ENCODE measurements around the gene C10orf67.
"Not testable (repeated sequence)": the region's sequence is repeated elsewhere in the genome, so short reads cannot be mapped to it uniquely, and the experiment has no call there.

The C10orf67 gene

DNA sequence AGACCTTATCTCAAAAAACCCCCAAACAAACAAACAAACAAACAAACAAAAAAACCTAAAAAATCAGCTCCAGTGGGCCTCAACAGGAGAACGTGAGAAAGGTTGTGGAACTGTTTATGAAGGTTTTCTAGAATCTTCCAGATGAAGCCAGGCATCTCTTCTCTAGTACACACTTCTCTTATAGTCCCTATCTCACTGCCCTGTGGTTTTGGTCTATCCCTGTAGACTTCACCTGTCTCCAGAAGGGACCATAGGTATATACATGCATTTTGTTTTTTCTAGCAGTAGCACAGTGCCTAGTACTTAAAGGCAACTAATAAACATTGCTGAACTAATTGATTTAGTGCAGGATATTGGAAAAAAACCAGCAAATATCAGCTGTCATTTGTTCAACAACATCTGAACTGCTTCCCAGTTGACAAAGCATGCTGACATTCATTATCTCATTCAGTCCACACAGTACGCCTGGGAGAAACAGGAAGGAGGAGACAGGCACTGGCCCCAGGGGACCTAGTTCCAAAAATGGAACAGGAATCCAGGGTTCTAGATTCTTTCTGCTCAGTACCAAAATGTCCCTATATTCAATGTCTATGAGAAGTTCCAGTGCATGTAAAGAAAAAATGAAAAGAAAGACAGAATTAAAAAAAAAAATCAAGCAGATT, 59.8 kb downstream of the C10orf67 start:
- DNase-seq, result no peak
- TF ChIP-seq POLR2A (IDR thresholded peaks at IDR 0.05; ENCODE audit: low read length), result no peak
- no peak for TF ChIP-seq GATA1 (IDR thresholded peaks at IDR 0.05; ENCODE audit: low read depth, low read length)

DNA sequence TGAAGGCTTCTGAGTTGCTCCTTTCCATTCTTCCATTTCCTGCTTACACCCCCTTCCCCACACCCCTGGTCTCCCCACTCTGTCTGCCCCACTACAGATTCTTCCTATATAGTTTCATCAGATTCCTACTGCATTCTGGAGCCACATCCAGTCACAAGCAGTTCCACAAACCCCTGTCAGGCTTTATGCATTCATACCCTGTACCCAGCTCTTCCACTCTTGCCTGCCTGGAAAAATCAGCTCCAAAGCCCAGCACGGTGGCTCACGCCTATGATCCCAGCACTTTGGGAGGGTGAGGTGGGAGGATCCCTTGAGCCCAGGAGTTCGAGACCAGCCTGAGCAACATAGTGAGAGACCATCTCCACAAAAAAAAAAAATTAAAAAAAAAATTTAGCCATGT, 60.4 kb downstream of the C10orf67 start:
- no peak for DNase-seq
- TF ChIP-seq POLR2A (IDR thresholded peaks at IDR 0.05; ENCODE audit: low read length) (no peak), GATA1 (IDR thresholded peaks at IDR 0.05; ENCODE audit: low read depth, low read length) (no peak)

DNA sequence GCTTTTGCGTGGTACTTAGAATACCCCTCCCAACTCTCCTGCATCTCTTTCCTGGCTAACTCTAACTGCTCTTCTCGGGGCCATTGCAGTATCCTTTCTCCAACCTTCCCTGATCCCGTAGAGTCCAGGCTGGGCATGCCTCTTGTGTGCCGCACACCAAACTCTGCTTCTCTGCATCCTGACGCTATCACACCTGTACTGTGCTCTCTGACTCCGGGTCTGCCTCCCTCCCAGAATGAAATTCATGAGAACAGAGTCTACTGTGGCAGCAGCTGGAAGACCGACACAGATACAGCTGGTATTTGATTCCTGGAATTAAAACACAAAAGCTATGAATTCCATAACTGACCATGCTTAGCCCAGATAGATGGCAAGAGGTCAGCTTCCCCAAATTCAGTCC, 60.9 kb downstream of the C10orf67 start:
- no peak for DNase-seq
- no peak for TF ChIP-seq GATA1 (IDR thresholded peaks at IDR 0.05; ENCODE audit: low read depth, low read length)
- no peak for TF ChIP-seq POLR2A (IDR thresholded peaks at IDR 0.05; ENCODE audit: low read length)

DNA sequence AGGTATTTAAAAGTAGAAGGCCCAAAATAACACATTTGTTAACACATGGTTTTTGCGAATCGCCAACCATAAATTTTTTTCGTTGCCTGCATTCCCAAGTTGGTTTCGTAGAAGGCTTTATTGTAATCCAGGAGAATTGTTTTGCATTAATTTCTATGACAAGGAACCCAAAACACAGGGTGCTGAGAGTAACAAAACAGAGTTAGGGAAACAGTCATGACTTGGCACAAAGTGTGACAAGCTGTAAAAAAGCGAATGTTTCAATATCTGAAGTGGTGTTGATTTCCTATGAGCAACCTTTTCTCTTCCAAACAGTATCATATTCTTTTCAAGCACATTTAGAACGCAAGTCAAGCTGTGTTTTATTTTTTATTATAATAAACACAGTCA, 63.6 kb downstream of the C10orf67 start:
- DNase-seq, result no peak
- no peak for TF ChIP-seq GATA1 (IDR thresholded peaks at IDR 0.05; ENCODE audit: low read depth, low read length)
- TF ChIP-seq POLR2A (IDR thresholded peaks at IDR 0.05; ENCODE audit: low read length), result no peak

DNA sequence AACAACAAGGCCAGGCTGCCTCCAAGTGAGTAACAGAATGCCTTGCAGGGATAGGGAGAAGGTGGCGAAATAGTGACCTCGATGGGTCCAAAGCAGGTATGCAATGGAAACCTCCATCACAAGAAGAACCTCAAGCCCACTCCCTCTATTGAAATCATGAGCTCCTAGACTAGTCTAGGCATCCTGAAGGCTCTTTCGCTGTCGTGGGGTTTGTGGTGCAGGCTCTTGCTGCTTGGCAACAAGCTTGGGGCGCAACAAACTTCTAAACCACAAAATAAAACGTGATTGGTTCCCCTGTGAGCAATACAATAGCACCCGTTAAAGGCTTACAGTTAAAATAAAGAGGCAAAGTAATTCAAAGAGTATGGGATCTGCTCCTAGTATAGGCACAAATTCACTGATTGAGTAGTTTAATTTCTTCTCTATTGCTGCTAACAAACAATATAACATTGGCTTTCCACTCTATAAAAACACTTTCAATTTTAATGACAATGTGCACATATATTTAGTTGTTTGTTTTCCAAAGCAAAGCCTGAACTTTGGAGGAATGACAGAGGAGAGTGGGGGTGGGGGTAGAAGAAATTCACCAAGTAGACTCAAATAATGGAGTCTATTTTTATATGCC, 64.1 kb downstream of the C10orf67 start:
- TF ChIP-seq GATA1 (IDR thresholded peaks at IDR 0.05; ENCODE audit: low read depth, low read length), result no peak
- no peak for TF ChIP-seq POLR2A (IDR thresholded peaks at IDR 0.05; ENCODE audit: low read length)
- no peak for DNase-seq

DNA sequence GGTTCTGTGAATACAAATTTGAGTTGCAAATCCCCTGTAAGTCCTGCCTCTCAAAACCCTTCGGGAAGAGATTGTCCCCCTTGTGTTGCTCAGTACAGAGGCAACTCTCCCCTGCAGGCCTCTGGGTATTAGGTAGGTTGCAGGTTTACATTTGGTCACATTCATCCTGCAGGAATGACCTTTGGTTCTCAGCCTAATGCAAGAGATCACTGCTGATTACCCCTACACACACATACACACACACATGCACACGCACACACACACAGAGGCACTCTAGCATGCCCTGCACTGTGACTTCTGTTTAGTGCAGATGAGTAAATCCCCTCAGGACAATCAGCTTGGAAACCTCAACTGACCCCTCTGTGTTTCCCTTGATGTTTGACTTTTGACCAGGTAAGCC, 69.2 kb downstream of the C10orf67 start:
- no peak for DNase-seq
- TF ChIP-seq POLR2A (IDR thresholded peaks at IDR 0.05; ENCODE audit: low read length) (no peak), GATA1 (IDR thresholded peaks at IDR 0.05; ENCODE audit: low read depth, low read length) (no peak)

DNA sequence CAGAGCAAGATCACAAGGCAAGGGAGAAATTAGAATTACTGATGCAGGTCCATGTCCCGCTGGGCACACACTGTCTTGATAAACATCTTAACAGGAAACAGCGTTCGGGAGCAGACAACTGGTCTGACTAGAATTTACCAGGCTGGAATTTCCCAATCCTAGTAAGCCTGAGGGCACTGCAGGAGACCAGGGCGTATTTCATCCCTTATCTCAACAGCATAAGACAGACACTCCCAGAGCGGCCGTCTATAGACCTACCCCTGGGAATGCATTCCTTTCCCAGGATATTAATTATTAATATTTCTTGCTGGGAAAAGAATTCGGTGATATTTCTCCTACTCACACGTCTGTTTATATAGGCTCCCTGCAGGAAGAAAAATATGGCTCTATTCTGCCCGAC, 70.4 kb downstream of the C10orf67 start:
- DNase-seq, result not testable (repeated sequence)

DNA sequence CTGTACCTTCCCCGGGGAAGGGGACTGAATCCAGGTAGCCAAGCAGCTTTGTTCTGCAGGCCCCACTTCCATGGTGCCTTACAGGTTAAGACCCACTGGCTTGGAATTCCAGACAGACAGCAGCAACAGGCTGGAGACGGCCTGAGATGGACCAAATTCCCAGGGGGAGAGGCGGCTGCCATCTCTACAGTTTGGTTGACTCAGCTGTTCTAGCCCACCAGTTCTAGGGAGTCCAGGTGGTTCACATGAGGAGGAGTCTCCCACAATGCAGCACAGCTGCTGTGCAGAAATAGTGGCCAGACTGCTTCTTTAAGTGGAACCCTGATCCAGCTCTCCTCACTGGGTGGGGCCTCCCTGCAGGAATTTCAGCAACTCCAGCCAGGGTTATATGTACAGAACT, 74.1 kb downstream of the C10orf67 start:
- no peak for TF ChIP-seq POLR2A (IDR thresholded peaks at IDR 0.05; ENCODE audit: low read length)
- no peak for TF ChIP-seq GATA1 (IDR thresholded peaks at IDR 0.05; ENCODE audit: low read depth, low read length)
- DNase-seq, result no peak

DNA sequence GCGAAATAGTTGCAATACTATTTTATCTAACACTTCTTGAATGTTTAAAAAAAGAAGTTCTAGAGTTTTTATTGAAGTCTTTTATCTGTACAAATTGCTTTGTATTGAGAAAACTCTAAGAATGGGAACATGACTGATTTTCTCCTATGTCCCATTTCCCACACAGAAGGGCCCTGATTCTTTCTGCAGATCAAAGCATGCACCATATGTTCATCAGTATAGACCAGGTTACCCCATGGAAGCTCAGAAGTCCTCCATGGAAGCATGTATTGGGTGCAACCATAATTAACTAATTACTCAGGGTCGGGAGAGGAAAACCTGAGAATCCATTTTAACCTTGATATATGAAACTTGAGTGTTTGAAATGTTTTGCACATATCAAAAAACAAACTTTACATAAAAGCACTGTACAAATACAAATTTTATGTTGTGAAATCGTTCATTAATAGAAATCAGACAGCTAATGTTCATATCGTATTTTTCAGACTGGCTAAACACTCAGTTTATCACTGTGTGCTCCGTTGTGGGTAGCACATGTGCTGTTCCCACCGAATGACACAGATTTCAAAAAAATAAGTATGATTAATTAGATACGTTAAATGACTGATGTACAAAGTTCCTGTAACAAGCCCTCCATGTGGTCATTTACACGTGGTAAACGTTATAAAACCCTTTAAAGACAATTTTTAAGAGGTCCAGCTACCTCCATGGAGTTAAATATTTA, 81.0 kb downstream of the C10orf67 start:
- TF ChIP-seq GATA1 (IDR thresholded peaks at IDR 0.05; ENCODE audit: low read depth, low read length) (no peak), POLR2A (IDR thresholded peaks at IDR 0.05; ENCODE audit: low read length) (no peak)
- DNase-seq, result no peak

DNA sequence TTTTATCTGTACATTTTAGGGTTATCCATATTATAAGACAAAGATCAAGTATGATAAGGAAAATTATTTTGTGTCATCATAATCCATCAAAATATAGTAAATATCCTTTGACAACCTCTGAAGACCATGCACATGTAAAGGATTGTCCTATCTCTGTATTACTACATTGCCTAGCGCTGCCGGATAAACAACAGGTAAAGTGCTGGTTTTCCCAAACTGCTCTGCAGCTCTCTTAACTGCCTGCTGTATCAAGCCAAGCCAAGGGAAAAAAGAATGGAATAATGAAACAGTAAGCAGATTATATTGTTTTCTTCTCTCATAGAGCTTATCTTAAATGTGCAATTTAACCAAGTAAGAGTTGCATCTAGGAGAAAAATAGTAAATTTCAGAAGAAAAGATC, 81.7 kb downstream of the C10orf67 start:
- no peak for DNase-seq
- TF ChIP-seq GATA1 (IDR thresholded peaks at IDR 0.05; ENCODE audit: low read depth, low read length) (no peak), POLR2A (IDR thresholded peaks at IDR 0.05; ENCODE audit: low read length) (no peak)

DNA sequence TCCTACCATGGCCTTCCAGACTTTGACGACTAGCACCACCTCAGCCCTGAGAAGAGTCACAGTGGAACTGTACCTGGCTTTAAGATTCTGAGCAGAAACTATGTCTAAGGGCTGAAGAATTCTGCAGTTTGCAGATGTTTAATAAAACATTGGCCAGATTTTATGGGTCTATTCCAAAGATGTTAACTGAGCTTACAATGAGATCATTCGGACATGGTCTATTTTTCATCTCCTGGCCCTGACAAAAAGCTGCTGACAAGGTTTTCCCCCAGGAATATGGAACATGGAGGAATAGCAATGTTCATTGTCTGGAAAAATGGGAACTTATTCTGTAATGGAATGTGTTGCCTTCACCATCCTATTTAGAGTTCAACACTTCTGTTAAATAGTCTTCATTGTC, 86.1 kb downstream of the C10orf67 start:
- TF ChIP-seq POLR2A (IDR thresholded peaks at IDR 0.05; ENCODE audit: low read length) (no peak), GATA1 (IDR thresholded peaks at IDR 0.05; ENCODE audit: low read depth, low read length) (no peak)
- DNase-seq, result no peak

DNA sequence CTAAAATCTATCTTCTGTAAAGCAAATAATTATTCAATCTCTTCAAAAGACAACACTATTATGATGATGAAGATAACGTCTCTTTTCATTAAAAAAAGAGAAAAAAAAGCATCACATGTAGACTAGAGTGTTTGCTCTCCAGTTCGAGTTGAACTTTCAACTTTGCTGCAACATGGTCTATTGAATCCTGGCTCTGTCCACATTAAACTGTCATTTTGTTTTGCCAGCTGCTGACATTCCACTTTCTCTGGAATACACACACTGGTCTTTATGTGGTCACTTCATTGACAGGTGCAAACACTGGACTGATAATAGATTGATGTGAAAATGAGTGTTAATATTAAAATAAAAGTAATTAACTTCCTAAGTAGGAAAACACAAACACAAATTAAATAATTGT, 90.8 kb downstream of the C10orf67 start:
- DNase-seq, result no peak
- TF ChIP-seq POLR2A (IDR thresholded peaks at IDR 0.05; ENCODE audit: low read length) (no peak), GATA1 (IDR thresholded peaks at IDR 0.05; ENCODE audit: low read depth, low read length) (no peak)

DNA sequence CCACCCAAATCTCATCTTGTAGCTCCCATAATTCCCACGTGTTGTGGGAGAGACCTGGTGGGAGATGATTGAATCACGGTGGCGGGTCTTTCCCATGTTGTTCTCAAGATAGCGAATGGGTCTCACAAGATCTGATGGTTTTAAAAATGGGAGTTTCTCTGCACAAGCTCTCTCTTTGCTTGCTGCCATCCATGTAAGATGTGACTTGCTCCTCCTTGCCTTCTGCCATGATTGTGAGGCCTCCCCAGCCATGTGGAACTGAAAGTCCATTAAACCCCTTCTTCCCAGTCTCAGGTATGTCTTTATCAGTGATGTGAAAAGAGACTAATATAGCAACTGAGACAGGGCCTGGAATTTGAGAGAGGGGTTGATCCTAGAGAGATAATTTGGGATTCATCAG, 91.7 kb downstream of the C10orf67 start:
- DNase-seq, result not testable (repeated sequence)

DNA sequence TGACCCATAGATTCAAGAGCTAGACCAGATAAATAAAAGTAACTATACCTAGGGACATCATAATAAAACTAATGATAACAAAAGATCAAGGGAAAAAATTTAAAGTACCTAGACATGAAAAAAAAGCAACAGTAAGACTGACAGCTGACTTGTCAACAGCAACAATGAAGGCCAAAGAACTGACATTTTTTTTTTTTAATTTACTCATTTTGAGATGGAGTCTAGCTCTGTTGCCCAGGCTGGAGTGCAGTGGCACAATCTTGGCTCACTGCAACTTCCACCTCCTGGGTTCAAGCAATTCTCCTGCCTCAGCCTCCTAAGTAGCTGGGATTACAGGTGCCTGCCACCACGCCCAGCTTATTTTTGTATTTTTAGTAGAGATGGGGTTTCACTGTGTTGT, 102.8 kb downstream of the C10orf67 start:
- DNase-seq, result not testable (repeated sequence)

DNA sequence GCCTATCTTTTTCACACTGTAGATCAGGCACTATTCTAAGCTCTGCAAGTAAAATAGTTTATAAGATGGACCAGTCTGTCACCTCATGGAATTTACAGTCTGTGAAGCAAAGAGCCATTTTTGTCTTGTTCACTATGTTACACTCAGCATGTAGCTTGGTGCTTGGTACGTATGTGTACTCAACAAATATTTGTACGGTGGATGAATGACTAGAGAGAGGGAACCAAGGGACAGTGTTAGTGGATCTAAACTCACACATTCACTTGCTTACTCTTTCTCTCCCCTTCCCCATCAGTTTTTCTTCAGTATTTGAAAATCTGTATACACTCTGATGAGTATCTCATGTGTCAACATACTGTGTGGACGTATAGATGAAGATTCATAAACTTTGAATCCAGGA, 106.6 kb downstream of the C10orf67 start:
- no peak for TF ChIP-seq GATA1 (IDR thresholded peaks at IDR 0.05; ENCODE audit: low read depth, low read length)
- DNase-seq, result no peak
